ENCODE results near the gene ELOVL5.
"Not testable (repeated sequence)": the region's sequence is repeated elsewhere in the genome, so short reads cannot be mapped to it uniquely, and the experiment has no call there.

Gene ELOVL5

DNA sequence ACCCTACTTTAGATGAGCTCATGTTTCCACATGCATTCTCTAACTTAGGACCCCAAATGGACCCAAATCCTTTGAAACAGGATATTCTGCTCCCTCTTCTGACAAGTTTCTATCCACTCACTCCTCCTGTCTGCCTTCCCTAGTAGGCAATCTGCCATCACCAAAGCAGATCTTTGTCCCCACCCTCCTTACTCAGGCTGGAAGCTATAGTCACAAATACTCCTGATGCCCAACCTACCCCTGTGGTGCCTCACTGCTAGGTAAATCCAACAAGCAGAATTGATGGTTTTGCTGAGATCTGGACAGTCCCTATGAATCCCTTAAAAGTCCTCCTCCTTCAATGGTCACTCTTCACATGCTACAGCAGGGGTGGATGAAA is 21.7 kb downstream of the ELOVL5 start:
- no peak for DNase-seq

DNA sequence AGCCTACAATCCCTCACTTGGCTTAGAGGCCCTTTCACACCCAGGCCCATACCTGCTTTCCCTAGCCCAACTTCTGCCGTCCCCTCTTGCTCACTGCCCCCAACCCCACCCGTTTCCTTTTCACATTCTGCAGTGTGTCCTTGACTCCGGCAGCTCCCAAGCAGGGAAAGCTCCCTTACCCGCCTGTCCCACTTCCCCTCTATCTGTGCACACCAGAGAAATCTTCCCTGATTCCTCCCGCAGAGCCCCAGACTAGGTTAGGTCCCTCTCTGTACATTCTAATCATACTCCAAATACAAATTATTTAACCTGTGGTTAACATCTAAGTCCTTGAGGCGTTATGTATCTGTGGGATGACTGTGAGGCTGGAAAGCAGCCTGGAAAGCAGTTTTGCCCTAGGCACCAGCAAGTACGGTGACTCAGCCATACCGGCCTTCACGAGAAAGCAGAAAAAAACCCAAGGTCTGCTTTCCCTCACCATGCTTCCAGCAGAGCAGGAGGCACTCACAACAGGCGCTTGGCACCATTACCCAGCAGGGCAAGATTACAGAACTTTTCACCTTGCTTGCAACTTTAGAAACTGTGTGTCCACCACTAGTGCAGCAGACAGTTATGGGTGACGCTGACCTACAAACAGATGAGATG is 22.3 kb downstream of the ELOVL5 start:
- DNase-seq: no peak

DNA sequence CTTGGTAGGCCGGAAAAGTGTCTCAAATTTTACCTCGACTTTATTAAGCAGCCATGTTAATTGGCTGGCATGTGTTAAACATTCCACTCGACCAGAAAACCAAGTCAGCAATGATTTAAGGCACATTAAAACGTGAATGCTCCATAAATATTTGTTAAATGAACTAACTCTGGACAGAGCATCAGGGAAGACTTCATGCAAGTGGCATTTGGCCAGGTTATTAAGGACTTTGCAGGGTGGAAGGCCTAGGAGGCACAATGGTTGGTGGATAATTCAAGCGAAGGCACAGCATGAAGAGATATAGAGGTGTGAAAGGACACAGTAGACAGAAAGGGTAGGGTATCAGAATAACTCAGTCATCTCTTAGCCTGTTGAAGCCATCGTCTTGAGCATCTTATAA is 23.0 kb downstream of the ELOVL5 start:
- no peak for DNase-seq

DNA sequence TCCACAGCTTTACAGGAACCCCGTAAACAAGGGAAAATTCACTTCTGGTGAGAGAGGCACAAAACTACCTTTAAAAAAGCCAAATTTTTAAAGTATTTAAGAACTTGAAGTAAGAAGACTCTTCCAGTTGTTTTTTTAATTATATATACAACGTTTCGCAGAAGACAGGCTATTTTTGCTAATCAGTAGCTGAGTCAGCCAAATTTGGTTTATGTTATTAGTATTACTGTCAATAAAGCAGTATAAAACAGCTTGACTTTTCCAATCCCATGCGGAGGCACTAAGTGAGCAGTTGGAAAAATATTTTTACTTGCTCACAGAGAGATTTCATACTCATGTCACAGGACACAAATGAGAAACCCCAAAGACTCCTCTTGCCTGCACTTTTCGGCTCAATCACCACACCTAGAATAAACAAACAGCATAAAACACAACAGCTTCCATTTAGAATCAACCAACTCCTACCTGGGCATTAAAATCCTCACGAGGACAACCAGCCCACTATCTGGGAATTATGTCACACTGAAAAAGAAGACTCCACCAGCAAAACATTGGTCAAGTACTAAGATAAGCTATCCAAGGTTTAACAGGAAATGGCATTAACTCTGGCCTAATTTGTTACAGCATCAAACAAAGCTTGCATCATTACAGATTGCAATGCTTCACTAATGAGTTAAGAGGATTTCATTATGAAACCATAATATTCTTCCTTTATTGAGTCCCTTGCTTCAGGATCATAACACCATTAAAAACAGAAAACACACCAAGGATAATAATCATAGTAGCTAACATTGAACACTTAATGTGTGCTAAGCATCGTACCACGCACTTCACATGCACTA is 26.3 kb downstream of the ELOVL5 start:
- no peak for DNase-seq

DNA sequence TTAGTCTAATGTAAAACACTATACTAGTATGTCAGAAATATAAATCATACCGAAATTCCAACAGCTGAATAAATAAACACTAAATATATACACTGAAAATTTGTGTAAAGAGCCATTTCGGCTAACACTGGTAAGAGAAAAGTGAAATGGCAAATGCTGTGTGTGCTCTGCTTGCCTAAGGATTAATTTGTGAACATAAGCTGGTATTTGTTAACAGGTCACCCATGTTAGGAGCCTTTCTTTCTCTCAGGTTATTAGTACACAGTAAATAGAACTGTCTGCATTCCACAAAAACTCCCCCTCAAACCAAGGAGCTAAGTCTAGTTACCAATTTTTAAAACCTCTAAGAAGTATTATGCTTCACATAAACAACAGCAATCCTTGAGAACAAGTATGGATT is 27.0 kb downstream of the ELOVL5 start:
- peak; percentile 45 for DNase-seq

DNA sequence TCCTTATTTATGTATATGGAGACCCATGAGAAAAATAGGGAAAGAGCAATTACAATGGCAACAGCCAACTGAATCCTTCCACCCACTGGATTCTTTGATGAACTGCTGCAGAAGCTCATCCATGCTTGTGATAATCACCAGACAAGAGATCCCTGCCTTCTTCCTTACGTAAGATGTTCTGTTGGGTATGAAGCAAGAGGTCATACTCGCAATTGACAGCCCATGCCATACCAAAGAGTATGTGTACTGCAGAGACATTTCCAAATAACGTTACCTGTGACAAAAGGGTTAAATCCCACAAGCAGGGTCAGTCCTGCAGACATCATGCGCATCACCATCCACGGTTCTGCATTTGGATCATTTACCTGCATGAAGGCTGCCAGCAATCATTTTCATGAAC is 27.8 kb downstream of the ELOVL5 start:
- DNase-seq: no peak

DNA sequence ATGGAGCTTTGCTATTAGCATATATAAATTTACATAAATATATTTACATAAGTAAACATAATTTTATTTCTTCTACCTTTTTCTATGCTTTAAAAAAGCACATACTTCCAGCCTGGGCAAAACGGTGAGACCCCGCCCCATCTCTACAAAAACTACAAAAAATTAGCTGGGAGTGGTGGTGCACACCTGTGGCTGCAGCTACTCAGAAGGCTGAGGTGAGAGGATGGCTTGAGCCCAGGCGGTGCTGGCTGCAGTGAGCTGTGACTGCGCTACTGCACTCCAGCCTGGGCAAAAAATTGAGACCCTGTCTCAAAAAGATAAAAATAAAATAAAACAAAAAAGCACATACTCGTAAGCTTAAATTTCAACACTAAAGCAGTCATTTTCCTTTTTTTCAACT is 30.3 kb downstream of the ELOVL5 start:
- DNase-seq: no peak

DNA sequence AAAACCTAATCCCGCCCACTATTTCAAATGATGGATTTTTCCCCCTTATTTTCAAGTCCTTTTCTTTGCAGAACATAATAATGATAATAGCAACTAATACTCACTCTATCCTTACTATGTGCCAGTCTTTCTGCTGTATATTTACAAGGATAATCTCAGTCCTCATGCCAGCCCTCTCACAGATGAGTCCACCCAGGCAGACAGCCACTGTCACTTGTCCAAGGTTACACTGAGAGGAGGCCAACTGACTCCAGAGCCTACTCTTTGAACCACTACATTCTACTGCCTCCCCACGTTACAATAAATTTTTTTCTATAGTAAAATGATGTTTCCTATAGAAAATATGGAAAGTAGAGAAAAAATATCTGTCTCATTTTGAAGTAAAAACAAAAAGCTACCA is 30.9 kb downstream of the ELOVL5 start:
- DNase-seq: no peak

DNA sequence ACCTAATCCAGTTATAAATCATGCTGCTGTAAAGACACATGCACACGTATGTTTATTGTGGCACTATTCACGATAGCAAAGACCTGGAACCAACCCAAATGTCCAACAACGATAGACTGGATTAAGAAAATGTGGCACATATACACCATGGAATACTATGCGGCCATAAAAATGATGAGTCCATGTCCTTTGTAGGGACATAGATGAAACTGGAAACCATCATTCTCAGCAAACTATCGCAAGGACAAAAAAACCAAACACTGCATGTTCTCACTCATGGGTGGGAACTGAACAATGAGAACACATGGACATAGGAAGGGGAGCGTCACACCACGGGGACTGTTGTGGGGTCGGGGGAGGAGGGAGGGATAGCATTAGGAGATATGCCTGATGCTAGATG is 31.5 kb downstream of the ELOVL5 start:
- not testable (repeated sequence) for DNase-seq

DNA sequence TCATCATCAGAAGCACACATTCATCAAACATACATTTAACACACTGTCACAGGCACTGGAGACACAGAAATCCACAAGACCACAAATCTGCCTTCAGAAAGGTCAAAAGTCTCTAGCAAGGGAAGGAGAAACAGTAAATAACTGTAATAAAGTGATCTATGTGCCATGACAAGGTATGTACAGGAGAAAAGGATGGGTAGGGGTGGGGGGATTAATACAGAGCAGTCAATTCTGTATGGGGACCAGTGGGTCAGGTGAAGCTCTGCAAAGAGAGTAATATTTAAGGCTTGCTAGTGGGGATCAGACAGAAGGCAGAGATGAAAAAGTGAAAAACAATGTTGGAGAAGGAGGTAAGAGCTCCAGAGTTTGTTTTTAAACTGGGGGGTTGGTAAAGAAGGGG is 32.6 kb downstream of the ELOVL5 start:
- no peak for DNase-seq

DNA sequence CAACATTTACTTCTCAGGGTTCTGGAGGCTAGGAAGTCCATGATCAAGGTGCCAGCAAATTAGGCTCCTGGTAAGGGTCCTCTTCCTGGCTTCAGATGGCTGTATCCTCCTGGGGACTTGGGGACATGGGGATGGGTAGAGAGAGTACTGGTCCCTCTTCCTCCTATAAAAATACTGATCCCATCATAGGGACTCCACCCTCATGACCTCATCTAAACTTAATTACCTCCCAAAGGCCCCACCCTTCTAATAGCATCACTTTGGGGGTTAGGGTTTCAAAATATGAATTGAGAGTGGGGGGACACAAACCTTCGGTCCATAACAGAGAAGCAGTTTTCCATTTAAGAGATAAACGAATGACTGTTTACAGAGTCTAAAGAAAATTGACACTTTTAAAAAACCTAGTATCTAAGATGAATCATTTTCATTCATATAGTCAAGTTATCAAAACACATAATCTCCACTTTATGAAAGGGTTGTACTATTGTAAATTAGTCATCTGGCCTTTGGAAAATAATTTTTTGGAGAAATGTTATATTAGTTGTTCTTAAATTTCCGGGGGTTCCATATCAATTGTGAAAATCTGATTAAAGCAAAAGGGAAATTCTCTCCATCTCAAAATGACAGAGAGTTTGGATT is 33.5 kb downstream of the ELOVL5 start:
- no peak for DNase-seq

DNA sequence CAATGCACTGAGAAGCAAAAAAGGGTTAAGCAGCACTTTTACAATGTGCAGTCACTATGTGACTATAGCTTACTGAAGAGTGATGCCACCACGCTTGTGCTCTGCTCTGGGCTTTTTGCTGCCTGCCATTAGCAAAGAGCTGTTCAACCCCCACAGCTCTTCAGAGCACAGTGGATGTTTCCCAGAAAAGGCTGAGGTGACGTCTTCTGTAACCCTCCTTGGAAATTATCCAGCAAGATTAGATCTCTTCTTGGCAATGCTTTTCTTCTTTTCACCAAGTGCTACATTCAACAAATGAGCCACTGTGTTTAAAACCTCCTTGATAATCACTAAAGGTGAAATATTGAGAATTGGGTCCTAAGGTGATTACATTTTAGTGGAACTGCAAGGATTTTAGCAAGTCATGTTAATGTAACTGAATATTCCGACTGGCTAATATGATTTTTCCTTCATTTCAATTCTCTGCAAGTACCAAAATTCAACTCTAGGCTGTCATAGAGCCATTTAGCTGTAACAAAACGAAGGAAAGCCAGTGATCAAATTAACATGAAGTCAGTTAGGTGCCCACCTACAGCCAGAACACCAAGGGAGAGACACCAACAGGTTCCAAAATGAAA is 34.9 kb downstream of the ELOVL5 start:
- no peak for DNase-seq

DNA sequence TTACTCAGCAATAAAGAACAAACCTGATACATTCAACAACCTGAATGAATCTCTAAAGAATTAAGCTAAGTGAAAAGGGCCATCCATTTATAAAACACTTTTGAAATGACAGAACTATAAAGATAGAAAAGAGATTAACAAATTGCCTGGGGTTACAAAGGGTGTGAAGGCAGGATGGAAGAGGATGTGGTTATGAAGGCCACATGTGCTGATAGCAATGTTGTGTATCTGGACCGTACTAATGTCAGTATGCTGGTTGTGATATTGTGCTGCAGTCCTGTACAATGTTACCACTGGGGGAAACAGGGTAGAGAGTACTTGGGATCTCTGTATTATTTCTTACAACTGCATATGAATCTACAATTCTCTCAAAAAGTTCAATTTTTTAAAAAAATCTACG is 36.4 kb downstream of the ELOVL5 start:
- DNase-seq: no peak

DNA sequence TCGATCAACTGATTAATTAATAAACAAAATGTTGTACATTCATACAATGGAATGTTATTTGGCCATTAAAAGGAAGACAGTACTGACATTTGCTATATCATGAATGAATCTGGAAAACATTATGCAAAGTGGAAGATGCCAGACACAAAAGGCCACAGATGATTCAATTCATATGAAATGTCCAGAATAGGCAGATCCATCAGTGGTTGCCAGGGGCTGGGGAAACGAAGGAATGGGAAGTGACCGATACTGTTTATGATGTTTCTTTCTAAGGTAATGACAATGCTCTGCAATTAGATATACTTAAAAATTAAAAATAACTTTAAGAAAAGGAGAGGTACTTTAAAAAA is 37.2 kb downstream of the ELOVL5 start:
- no peak for DNase-seq

DNA sequence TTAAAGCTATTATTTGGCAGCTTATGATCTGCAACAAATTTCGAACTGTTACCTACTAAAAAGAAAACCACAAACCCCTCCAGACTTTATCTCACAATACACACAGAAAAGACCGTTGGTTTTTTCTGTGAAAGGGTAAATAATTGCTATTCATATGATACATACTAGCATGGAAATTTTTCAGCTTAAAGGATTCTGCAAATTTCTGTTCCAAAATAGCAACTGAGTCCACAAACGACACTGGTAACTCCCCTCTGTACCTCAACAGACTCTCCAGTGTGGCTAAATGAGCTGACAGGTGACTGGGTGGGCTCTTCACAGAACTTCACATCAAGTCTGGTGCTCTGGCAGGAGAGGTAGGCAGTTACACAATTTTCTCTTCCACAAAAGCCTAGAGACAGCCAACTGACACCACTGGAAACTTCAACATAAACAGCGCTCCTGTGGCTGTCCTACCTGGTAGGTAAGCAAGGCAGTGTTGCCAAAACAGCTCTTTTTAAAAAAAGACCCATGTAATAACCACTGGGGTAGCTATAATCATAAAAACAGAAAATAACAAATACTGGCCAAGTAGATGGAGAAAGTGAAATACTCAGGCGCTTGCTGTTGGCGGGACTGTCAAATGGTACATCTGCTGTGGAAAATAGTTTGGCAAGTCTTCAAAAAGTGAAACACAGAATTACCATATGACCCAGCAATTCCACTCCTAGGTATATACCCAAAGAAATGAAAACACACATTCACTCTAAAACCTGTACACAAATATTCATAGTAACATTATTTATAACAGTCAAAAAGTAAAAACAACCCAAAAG is 37.8 kb downstream of the ELOVL5 start:
- DNase-seq: no peak

DNA sequence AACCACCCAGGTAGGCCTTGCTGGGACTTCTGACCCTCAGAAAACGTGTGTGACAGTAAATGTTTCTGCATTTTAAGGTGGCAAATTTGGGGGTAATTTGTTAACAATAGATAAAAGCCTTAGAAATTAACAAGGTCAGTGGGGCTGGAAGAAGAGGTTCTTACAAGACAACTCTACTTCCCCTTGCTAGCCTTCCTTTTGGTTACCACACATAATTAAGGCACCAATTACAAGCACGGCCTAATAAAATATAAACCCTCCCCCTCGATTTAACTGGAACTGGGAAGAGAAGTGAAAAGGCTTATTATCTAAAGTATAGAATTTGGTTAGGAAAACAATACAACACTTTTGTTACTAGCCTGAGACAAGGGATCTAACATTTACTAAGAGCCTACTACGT is 38.8 kb downstream of the ELOVL5 start:
- DNase-seq: peak; percentile 93

DNA sequence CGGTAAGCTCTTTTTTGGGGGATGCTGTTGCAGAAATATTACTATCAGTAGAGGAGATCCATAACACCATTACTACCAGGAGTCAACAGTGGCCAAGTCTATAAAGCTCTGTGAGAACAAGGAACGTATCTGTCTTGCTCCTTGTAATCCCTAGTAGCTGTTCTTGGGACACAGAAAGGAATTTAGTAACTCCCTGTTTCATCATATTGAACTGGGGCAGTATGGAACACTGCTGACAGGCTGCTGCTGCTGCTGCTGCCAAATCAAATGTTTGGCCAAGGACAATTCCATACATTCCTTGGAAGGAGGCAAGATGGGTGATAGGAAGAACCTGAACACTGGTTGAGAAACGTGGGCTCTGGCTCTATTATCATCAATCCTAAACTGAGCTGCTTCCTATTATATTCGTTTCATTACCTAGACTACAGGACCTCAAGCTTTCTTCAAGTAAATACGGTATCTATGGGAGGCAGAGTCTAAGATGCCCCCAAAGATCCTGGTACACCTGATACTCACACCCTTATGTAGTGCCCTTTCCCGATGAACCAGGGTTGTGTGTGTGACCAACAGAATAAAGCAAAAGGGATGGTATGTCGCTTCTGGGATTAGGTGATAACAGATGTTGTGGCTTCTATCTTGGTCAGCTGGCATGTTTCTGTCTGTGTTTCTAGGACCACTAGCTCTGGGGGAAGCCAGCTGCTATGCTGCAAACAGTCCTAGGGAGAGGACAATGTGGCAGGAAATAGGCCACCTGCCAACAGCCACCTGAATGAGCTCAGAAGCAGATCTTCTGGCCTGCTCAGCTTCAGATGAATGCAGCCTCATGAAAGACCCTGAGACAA is 39.5 kb downstream of the ELOVL5 start:
- peak; percentile 93 for DNase-seq

DNA sequence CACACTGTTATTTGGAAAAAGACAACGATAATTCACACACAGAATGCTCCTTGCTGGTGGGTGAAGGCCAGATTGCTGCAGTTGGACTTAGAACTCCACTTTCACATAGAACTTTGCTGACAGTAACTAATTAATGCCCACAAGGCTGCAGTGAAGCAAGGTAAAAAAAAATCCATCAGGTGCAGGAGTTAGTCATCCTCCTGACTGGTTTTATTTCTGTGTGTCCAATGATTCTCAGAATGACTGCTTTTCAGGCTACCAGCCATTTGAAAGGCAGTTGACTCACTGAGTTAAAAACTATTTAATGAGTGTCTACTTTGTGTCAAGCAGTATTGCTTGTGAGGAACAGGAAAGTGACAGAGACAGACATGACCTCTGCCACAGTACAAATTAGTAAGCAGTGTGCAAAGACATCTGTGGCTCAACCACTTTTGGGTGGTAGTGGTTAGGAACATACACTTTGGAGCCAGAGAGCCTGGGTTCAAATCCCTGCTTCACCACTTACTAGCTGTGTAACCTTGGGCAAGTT is 41.9 kb downstream of the ELOVL5 start:
- no peak for DNase-seq

DNA sequence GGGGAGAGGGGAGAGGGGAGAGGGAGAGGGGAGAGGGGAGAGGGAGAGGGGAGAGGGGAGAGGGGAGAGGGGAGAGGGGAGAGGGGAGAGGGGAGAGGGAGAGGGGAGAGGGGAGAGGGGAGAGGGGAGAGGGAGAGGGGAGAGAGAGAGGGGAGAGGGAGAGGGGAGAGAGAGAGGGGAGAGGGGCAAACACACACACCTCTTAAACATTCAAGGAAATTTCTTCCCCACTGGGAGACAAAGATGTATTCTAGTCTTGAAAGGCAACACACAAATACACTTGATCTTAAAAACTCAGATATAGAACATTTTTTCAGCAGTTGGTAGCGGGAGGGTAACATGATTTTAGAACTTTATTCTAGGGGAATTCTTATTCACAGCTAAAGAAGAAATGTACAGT is 42.5 kb downstream of the ELOVL5 start:
- not testable (repeated sequence) for DNase-seq

DNA sequence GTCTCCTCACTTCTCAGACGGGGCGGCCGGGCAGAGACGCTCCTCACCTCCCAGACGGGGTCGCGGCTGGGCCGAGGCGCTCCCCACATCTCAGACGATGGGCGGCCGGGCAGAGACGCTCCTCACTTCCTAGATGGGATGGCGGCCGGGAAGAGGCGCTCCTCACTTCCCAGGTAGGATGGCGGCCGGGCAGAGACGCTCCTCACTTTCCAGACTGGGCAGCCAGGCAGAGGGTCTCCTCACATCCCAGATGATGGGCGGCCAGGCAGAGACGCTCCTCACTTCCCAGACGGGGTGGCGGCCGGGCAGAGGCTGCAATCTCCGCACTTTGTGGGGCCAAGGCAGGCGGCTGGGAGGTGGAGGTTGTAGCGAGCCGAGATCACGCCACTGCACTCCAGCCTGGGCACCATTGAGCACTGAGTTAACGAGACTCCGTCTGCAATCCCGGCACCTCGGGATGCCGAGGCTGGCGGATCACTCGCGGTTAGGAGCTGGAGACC is 43.2 kb downstream of the ELOVL5 start:
- DNase-seq: not testable (repeated sequence)

DNA sequence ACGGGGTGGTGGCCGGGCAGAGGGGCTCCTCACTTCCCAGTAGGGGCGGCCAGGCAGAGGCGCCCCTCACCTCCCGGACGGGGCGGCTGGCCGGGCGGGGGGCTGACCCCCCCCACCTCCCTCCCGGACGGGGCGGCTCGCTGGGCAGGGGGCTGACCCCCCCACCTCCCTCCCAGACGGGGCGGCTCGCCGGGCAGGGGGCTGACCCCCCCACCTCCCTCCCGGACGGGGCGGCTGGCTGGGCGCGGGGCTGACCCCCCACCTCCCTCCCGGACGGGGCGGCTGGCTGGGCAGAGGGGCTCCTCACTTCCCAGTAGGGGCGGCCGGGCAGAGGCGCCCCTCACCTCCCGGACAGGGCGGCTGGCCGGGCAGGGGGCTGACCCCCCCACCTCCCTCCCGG is 43.8 kb downstream of the ELOVL5 start:
- not testable (repeated sequence) for DNase-seq
